ENCODE measurements around the gene PLIN3. TPM values are rescaled to one million over a fixed set of nuclear protein-coding genes. Genes with fewer than 3 reads are reported as not detected.
"Not testable (repeated sequence)": the region's sequence is repeated elsewhere in the genome, so short reads cannot be mapped to it uniquely, and the experiment has no call there.

The PLIN3 gene
- polyA plus RNA-seq, 6 donors from 2014 or later, result 35.0 to 57.6 (median 40.4) TPM

DNA sequence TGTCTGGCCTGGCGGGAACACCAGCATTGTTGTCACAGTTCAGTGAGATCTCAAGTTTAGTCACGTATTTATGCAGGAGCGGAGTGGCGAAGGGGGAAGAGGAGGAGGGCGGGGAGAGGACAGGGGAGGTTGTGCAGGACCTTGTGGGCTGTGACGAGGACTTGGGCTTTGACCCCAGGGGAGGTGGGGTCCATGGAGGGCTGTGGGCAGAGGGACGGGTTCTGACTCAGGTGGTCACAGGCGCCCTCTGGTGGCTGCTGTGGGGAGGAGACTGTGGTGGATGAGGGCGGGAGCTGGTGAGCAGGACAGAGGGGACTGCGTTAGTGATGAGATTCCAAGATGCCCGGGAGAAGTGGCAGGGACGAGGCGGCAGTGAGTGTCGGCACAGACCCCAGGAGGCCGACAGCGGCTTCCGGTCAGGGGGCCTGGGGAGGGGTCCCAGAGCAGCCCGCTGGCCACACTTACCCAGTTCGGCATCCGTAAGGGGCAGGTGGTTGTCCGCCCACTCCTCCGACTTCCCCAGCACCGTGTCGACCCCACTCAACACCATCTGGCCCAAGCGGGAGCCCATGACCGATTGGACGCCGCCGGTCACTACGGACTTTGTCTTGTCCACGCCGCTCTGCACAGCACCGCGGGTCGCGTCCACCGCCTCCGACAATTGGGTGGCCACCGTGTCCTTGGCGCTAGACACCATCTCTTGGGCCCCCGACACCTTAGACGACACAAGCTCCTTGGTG, 15.7 kb downstream of the PLIN3 start:
- no peak overlapping the region for H3K4me3 Mint-ChIP-seq
- peaks cover 0 to 8% of the 10 kb centered on the region in 2 donors for H3K36me3 Mint-ChIP-seq
- ATAC-seq (ENCODE audit: low read depth in 2 of 2), result peak; percentile 90 to 95
- peak overlapping the region in 3 of 6 donors; percentile 66 to 95 (median 78) for H3K27ac Mint-ChIP-seq
- no peaks in the 10 kb centered on the region for H3K27me3 Mint-ChIP-seq
- H3K9me3 Mint-ChIP-seq, result no peaks in the 10 kb centered on the region
- peak; percentile 70 for DNase-seq
- H3K4me1 Mint-ChIP-seq, result peaks cover 10 to 13% (median 11%) of the 10 kb centered on the region in 3 donors

DNA sequence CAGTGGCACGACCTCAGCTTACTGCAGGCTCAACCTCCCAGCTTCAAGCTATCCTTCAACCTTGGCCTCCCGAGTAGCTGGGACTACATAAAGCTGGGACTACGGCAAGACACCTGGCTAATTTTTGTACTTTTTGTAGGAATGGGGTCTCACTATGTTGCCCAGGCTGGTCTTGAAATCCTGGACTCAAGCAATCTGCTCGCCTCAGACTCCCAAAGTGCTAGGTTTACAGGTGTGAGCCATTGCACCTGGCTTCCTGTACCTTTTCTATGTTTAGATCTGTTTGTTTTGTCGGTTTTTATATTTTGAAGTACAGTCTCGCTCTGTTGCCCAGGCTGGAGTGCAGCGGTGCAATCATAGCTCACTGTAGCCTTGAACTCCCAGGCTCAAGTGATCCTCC, 18.4 kb downstream of the PLIN3 start:
- H3K27me3 Mint-ChIP-seq, result no peaks in the 10 kb centered on the region
- peaks cover 10 to 13% (median 11%) of the 10 kb centered on the region in 3 donors for H3K4me1 Mint-ChIP-seq
- peaks cover 0 to 8% of the 10 kb centered on the region in 2 donors for H3K36me3 Mint-ChIP-seq
- no peaks in the 10 kb centered on the region for H3K9me3 Mint-ChIP-seq
- DNase-seq (no peak), ATAC-seq (ENCODE audit: low read depth in 2 of 2) (no peak)
- peak overlapping the region in 3 of 6 donors; percentile 28 to 78 (median 31) for H3K27ac Mint-ChIP-seq
- no peak overlapping the region for H3K4me3 Mint-ChIP-seq

DNA sequence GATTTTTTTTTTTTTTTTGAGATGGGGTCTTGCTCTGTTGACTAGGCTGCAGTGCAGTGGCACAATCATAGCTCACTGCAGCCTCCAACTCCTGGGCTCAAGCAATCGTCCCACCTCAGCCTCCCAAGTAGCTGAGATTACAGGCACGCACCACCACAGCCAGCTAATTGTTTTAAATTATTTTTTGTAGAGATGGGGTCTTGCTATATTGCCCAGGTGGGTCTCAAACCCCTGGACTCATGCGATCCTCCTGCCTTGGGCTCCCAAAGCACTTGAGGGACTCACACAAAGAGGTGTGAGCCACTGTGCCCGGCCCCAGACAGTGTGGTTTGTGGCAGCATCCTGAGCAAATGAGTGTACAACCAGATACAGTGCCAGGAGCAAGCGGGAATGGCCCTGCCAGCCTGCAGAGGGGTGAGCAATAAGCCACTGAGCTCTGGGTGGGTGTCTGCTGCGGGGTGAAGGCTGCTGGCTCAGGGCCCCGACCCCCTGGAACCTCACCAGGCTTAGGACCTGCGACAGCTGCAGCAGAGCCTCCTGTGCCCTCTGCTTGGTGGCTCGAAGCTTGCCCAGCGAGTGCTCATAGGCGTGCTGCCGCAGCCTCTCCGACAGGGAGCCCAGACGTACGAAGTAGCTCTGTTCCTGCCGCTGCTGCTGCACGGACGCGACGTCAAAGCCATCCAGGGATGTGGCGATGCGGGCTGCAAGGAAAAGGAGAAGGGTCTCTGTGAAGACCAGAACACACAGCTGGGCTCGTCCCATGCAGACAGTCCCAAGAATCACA, 20.1 kb downstream of the PLIN3 start:
- Mint-ChIP-seq H3K4me1 (peaks cover 8 to 13% (median 11%) of the 10 kb centered on the region in 3 donors), H3K9me3 (no peaks in the 10 kb centered on the region), H3K36me3 (peaks cover 0 to 8% of the 10 kb centered on the region in 2 donors), H3K4me3 (no peak overlapping the region), H3K27me3 (no peaks in the 10 kb centered on the region), H3K27ac (peak overlapping the region in 1 of 6 donors; percentile 68)
- no peak for DNase-seq
- no peak for ATAC-seq (ENCODE audit: low read depth in 2 of 2)

DNA sequence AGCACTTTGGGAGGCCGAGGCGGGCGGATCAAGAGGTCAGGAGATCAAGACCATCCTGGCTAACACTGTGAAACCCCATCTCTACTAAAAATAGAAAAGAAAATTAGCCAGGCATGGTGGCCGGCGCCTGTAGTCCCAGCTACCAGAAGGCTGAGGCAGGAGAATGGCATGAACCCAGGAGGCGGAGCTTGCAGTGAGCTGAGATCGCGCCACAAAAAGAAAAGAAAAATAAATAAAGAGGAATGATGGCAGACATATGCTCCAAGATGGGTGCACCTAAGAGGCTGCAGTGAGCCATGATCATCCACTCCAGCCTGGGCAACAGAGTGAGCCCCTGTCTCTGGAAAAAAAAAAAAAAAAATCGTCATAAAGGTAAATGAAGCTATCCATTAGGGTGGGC, 21.5 kb downstream of the PLIN3 start:
- H3K4me1 Mint-ChIP-seq; H3K4me3 Mint-ChIP-seq; H3K27ac Mint-ChIP-seq; DNase-seq; H3K27me3 Mint-ChIP-seq; ATAC-seq (ENCODE audit: low read depth in 2 of 2); H3K9me3 Mint-ChIP-seq; H3K36me3 Mint-ChIP-seq: not testable (repeated sequence)

DNA sequence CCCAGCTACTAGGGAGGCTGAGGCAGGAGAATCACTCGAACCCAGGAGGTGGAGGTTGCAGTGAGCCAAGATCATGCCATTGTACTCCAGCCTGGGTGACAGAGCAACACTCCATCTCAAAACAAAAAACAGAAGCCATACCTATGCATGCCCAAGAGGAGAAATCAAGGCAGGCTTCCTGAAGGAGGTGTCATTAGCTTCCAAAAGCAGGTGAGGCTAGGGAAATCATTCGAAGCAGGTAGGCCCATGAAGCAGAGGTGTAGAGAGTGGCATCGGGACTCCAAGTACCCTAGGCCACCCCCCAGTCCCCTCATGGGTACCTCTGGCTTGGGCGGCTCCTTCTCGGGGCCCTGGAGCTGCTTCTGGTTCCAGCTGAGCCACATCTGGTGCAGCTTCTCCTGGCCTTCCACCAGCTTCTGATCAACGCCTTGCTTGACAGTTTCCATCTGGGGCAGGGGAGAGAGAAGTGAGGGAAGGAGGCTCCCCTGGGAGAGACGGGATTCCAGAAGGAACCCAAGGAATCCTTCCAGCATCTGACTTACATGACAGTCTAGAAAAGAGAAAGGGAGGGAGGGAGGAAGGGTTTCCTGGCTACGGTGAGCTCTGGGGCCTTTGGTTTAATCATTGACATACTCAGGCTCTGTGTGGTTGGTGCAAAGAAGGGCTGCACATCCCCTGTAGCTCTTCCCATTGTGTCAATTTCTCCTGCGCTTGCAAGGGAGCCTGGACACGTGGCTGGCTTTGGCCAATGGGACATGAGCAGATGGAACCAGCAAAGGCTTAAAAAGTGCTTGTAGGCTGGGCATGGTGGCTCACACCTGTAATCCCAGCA, 22.9 kb downstream of the PLIN3 start:
- ATAC-seq (ENCODE audit: low read depth in 2 of 2) (no peak), DNase-seq (no peak)
- Mint-ChIP-seq H3K4me3 (no peak overlapping the region), H3K9me3 (no peaks in the 10 kb centered on the region), H3K27me3 (no peaks in the 10 kb centered on the region), H3K4me1 (peaks cover 0 to 6% (median 5%) of the 10 kb centered on the region in 3 donors), H3K36me3 (peaks cover 0 to 6% of the 10 kb centered on the region in 2 donors), H3K27ac (peak overlapping the region in 2 of 6 donors; percentile 21 to 44)

DNA sequence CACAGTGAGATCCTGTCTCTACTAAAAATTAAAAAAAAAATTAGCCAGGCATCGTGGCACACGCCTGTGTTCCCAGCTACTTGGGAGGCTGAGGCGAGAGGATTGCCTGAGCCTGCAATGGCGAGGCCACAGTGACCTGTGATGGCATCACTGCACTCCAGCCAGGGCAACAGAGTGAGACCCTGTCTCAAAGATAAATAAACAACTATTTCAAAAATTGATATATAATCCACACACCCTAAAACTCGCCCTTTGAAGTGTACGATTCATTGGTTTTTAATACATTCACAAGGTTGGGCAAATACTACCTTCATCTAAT, 23.9 kb downstream of the PLIN3 start:
- DNase-seq, result no peak
- Mint-ChIP-seq H3K9me3 (no peaks in the 10 kb centered on the region), H3K4me3 (no peak overlapping the region), H3K4me1 (no peaks in the 10 kb centered on the region), H3K36me3 (peaks cover 0 to 6% of the 10 kb centered on the region in 2 donors), H3K27me3 (no peaks in the 10 kb centered on the region), H3K27ac (no peak overlapping the region)
- no peak for ATAC-seq (ENCODE audit: low read depth in 2 of 2)

DNA sequence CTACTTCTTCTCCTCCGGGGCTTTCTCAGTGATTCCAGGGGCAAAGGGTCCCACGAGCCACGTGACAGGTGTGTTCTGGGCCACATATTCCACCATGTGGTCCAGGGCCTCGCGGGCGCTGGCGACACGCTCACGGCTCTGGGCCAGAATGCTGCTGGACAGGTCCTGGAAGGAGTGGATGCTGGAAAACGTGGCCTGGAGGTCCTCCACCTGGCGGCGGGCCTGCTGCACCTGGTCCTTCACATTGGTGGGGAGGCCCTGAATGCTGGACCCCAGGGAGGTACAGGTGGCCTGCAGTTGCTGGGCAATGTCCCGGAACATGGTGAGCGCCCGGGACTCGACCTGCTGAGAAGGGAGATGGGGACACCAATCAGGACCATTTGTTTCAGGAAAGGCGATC, 28.3 kb downstream of the PLIN3 start:
- no peaks in the 10 kb centered on the region for H3K9me3 Mint-ChIP-seq
- H3K27ac Mint-ChIP-seq, result no peak overlapping the region
- no peaks in the 10 kb centered on the region for H3K27me3 Mint-ChIP-seq
- no peaks in the 10 kb centered on the region for H3K4me1 Mint-ChIP-seq
- H3K4me3 Mint-ChIP-seq, result no peak overlapping the region
- peaks cover 0 to 6% of the 10 kb centered on the region in 2 donors for H3K36me3 Mint-ChIP-seq
- DNase-seq (no peak), ATAC-seq (ENCODE audit: low read depth in 2 of 2) (no peak)

DNA sequence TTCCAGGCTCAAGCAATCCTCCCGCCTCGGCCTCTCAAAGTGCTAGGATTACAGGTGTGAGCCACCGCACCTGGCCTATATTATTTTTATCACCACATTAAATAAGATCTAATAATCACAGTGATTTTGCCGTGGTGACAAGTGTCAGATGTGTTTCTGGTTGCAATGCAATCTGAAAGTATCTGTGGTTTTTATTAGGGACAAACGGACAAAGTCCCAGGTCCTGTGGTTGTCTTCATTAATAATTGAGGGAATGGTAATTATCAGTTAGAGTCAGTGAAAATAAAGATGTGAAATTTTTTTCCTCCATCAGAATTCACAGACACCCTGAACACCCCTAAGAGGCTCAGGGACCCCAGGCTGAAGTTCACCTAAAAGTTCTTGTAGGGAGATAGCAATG, 34.7 kb downstream of the PLIN3 start:
- Mint-ChIP-seq H3K27ac (peak overlapping the region; percentile 60 to 96 (median 84)), H3K4me1 (peaks cover 22 to 36% (median 30%) of the 10 kb centered on the region in 3 donors), H3K36me3 (no peaks in the 10 kb centered on the region), H3K27me3 (no peaks in the 10 kb centered on the region), H3K4me3 (peak overlapping the region; percentile 12 to 97 (median 76)), H3K9me3 (no peaks in the 10 kb centered on the region)
- DNase-seq, result no peak
- no peak for ATAC-seq (ENCODE audit: low read depth in 2 of 2)

DNA sequence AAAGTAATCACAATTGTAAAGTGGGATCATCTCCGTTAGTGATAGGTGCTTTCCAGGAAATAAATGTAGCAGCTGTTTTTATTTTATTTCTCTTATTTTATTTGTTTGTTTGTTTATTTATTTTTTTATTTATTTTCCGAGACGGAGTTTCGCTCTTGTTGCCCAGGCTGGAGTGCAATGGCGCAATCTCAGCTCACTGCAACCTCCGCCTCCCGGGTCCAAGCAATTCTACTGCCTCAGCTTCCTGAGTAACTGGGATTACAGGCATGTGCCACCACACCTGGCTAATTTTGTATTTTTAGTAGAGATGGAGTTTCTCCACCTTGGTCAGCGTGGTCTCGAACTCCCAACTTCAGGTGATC, 35.5 kb downstream of the PLIN3 start:
- not testable (repeated sequence) for ATAC-seq (ENCODE audit: low read depth in 2 of 2); H3K36me3 Mint-ChIP-seq; DNase-seq; H3K27me3 Mint-ChIP-seq; H3K9me3 Mint-ChIP-seq
- H3K27ac Mint-ChIP-seq, result peak overlapping the region; percentile 74 to 99 (median 96)
- H3K4me3 Mint-ChIP-seq, result peak overlapping the region; percentile 76 to 97 (median 94)
- H3K4me1 Mint-ChIP-seq, result peaks cover 24 to 38% (median 33%) of the 10 kb centered on the region in 3 donors

DNA sequence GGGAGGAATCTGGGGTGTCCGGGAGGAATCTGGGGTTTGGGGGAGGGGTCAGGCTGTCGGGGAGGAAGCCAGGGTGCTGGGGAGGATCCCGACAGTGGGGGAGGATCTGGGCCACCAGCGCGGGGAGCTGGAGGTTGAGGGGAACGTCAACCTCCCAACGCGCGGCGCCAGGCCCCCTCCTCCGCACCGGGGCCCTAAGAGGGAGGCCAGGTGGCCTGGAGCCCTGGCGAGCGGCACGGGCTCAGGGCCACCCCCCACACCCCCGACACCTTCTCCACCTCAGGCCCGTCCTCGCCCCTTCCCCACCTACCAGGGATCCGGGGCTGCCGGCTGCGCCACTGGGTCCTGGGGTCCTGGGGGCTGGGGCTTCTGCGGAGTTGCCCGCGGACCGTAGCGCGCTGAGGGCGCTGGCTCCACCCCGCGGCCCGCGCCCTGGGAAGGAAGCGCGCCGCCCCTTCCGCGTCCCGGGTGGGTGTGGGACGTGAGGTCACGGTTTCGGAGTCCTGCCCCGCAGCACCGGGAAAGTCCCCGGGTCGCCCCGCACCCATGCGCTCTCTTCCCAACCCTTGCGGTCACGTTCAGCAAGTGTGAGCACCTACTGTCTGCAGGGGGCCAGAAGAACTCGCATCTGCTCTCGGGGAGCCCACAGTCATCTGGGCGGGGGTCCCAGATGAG, 36.0 kb downstream of the PLIN3 start, which contains the start of gene TICAM1:
Gene TICAM1 (minus strand): TSS at position 409 of the 675 bp plus-strand sequence. CDS start 13,335 bp downstream, outside the sequence.
- peaks cover 24 to 38% (median 33%) of the 10 kb centered on the region in 3 donors for H3K4me1 Mint-ChIP-seq
- H3K9me3 Mint-ChIP-seq, result no peaks in the 10 kb centered on the region
- H3K27ac Mint-ChIP-seq, result peak within 1 kb of the TSS; percentile 96 to 99 (median 97)
- H3K4me3 Mint-ChIP-seq, result peak within 1 kb of the TSS; percentile 76 to 97 (median 94)
- ATAC-seq (ENCODE audit: low read depth in 2 of 2), result peak; percentile 80 to 82
- DNase-seq, result peak; percentile 81
- no peaks in the 10 kb centered on the region for H3K36me3 Mint-ChIP-seq
- no peaks in the 10 kb centered on the region for H3K27me3 Mint-ChIP-seq

DNA sequence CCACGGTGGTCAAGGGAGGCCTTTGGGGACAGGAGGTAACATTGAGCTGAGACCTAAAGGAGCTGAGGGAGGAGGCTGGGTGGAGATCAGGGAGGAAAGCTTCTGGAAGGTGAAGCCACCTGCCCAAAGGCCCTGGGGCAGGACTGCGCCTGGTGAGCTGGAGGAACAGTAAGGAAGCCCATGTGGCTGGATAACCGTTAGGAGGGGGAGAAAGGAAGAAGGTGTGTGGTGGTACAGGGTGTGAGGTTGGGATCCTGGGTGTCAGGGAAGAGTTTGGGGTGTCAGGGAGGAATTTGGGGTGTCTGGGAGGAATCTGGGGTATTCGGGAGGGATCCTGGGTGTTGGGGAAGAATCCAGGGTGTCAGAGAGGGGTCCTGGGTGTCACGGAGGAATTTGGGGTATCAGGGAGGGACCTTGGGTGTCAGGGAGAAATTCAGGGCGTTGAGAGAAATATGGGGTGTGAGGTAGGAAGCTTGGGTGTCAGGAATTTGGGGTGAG, 36.6 kb downstream of the PLIN3 start:
- no peak for DNase-seq
- no peak for ATAC-seq (ENCODE audit: low read depth in 2 of 2)
- no peaks in the 10 kb centered on the region for H3K27me3 Mint-ChIP-seq
- no peaks in the 10 kb centered on the region for H3K9me3 Mint-ChIP-seq
- H3K4me1 Mint-ChIP-seq, result peaks cover 24 to 38% (median 33%) of the 10 kb centered on the region in 3 donors
- peak overlapping the region; percentile 76 to 97 (median 94) for H3K4me3 Mint-ChIP-seq
- H3K36me3 Mint-ChIP-seq, result no peaks in the 10 kb centered on the region
- peak overlapping the region; percentile 91 to 99 (median 97) for H3K27ac Mint-ChIP-seq

DNA sequence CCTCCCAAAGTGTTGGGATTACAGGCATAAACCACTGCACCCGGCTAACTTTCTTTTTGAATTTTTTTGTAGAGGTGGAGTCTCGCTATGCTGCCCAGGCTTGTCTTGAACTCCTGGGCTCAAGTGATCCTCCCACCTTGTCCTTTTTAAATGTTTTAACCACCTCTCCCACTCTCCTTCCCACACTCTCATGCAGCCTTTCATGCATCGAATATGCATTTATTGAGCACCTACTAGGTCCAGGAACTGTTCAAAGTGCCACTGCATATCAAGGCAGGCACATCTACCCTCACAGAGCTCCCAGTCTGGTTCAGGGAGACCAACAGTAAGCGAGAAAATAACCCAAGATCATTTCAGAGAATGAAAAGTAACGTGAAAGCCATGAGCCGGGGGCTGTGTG, 37.1 kb downstream of the PLIN3 start:
- no peak for DNase-seq
- peak overlapping the region; percentile 76 to 97 (median 94) for H3K4me3 Mint-ChIP-seq
- H3K27me3 Mint-ChIP-seq, result no peaks in the 10 kb centered on the region
- no peak for ATAC-seq (ENCODE audit: low read depth in 2 of 2)
- no peaks in the 10 kb centered on the region for H3K36me3 Mint-ChIP-seq
- H3K9me3 Mint-ChIP-seq, result no peaks in the 10 kb centered on the region
- H3K4me1 Mint-ChIP-seq, result peaks cover 24 to 38% (median 33%) of the 10 kb centered on the region in 3 donors
- H3K27ac Mint-ChIP-seq, result peak overlapping the region; percentile 91 to 99 (median 97)

Measured in naive B cell (primary cell).